HG03064 (cell line): ENCODE results near the gene KYNU.

Experiments used
- ATAC-seq: cut with Tn5 transposase; IDR thresholded peaks from one replicate; pipeline ENCODE4 v1.9.1; 2021; ENCODE audit warnings: low read depth; ENCODE audit not compliant: unreplicated experiment

KYNU gene

DNA sequence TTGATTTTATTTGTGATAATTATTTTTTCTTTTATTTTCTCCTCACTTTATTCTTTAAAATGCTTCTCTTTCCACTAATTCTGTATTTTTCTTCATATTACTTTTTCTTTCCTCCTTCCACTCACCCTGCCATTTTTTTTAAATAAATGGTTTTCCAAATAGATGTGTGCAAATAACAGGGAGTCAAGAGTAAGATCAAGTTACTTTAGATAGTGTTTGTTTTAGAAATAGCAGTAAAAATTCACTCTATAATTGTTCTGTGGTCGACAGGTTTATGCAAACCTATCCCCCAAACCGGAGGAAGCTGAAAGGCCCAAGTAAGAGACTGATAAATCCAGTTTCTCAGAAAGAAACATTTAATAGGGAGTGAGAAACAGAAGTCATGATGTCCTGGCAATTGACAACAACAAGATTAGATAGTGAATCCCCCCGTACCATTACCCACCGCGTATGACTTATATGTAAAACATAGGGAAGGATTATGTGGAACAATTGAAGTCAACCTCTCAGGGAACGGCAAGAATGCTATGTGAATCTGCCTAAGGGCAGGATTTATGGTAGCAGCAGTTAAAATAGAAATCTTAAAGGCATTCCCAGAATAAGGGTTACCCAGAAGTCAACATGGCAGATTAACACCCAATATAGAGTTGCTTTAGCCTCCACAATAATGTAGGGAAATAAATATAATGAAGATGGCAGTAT lies 75.5 kb downstream of the KYNU start:
- no peak for ATAC-seq

DNA sequence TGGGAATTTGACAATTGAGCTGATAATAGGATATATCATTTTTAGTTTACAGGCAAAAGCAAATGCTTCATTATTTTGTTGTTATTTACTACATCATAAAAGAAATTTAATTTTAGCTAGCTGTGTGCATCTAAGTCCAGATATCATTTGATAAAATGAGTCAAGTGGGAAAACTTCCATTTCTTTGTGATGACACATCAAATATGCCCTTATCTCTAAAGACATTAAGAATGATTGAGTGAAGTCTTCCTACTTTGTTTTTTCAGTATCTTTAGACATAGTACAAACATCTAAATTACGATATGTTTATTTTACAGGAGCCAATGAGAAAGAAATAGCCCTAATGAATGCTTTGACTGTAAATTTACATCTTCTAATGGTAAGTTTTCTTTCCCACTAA lies 77.0 kb downstream of the KYNU start:
- no peak for ATAC-seq

- no peak for ATAC-seq
Observed at GRCh38 chr2:142957144-142957543, 79.7 kb downstream of the KYNU start.

- no peak for ATAC-seq
Observed at GRCh38 chr2:142961202-142961601, 83.7 kb downstream of the KYNU start.

DNA sequence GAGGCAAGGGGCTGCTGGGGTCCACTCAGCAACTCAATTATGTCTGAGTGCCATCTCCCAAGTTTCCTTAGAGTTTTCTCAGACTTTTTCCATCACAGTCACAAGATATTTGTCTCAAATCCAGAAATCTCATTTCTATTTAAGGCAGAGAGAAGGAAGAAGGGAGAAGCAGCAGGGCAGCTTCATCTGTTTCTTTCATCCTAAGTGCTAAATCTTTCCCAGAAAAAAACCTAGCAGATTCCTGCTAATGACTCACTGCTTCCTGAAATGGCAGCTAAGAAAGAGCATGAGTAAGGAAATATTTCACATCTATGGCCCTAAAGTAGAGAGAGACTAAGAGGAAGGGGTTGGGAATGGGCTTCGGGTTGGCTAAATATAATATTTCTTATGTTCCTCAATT lies 88.0 kb downstream of the KYNU start:
- ATAC-seq = no peak

GRCh38 chr2:142966284-142966683 lies 88.8 kb downstream of the KYNU start:
- no peak for ATAC-seq

DNA sequence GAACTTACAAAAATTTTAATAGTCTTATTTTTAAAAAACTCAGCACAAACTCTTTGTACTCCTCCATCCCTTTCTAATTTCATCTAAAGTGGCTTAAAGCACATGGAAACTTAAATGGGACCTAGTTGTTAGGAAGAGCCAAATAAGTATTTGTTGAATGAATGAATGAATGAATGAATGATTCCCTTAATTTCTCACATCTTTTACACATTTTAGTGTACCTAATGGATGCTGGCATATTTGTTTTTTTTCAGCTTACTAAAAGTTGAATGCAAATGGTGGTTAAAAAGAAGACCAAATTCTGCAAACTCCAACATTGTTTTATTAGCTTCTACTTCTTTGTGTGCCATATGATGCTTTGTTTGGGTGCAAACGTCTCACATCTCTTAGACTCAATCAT lies 89.6 kb downstream of the KYNU start:
- ATAC-seq = no peak

- no peak for ATAC-seq
Observed at GRCh38 chr2:142973160-142973821, 95.8 kb downstream of the KYNU start.

DNA sequence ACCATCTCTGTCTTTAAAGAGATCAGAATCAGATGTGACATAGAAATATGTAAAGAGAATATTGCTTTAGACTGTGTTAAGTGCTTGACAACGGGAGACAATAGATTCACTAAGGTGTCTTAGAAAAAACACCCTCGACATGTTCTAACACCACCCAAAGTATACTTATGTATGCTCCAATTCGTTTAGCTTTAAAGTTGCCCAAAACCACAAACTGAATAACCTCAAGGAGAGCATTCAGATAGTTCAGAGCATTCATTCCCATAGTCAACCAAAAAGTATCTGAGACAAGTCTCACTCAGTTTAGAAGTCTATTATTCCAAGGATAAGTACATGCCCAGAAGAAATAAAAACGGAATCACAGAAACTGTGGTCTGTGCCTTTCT lies 96.4 kb downstream of the KYNU start:
- no peak for ATAC-seq

DNA sequence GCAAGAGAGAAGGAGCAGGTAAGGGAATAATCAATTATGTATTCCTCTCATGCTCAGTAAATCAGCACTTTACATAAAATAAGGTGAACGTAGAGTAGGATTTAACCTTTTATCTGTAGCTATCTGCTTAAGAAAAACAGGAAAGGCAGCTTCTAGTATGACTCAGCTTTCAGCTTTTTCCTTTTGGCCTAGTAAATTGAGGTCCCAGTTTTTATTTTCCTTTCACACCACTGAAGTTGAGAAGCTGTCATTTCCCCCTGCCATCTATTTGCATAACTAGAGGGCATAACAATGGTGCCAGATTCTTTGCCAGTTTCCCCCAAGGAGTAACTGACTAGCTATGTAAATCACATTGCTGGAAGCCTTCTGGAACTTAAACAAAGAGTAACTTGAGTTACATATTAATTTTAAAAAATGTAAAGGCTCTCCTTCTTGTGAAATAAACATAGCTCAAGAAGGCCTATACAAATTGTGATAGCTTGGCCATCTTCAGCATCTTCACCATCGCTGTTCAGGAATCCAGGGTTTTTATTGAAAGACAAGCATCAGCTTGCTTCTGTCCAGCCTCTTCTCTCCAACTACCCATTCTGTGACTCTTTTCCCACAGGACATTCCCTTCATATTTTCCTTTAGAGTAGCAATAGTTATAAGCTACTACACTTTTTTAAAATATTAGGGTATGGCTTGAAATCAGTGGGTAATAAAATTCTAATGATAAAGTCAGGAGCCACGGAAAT lies 97.0 kb downstream of the KYNU start:
- no peak for ATAC-seq

GRCh38 chr2:142975239-142975638 lies 97.8 kb downstream of the KYNU start:
- no peak for ATAC-seq

- no peak for ATAC-seq
Observed at GRCh38 chr2:142980246-142981068, 103.0 kb downstream of the KYNU start.

- no peak for ATAC-seq
Observed at GRCh38 chr2:142981069-142981378, 103.6 kb downstream of the KYNU start.

- ATAC-seq = no peak
Observed at GRCh38 chr2:142981756-142982155, 104.3 kb downstream of the KYNU start.

- peak; percentile 58 for ATAC-seq
Observed at GRCh38 chr2:142983174-142983573, 105.7 kb downstream of the KYNU start.

GRCh38 chr2:142984657-142985056 lies 107.2 kb downstream of the KYNU start:
- no peak for ATAC-seq

GRCh38 chr2:142987044-142987443 lies 109.6 kb downstream of the KYNU start:
- no peak for ATAC-seq

DNA sequence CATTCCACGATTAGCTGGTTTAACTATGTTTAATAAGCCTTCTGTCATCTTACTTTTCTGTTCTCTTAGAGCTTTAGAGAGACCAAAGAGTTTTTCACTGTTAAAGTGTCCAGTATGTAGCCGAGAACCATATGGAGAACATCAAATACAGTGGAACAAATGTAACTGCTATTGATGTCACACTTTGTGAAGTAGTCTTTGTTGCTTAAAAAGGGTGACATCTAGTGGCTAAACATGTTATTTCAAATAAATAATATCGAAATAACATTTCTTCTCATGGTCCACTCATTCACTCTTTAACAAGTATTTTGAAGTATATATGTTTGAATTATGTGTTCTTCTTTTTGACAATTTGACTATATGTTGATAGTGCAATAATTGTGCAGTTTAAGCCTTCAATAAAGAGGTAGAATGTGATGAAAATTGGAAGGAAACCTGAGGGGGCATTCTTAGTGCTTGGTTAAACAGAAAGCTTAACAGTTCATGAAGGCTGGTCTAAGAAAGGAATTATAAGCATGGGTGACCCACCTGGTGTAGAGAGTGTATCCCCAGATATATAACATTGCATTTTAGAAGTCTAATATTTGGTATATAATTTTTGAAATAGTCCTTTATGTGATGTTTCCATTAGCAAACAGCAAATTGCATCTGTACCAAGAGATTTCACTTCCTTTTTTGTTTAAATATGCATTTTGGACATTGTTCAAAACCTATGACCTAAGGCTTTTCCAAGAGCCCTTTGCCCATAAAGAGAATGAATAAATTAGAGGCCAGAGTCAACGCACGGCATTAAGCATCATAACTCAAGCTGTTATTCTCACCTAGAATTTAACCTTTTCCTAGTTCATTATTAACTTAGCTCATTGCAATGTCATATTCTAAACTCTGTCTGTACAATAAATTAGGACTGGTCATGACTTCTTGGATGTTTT lies 112.1 kb downstream of the KYNU start:
- ATAC-seq = peak; percentile 84

- no peak for ATAC-seq
Observed at GRCh38 chr2:142991295-142991694, 113.8 kb downstream of the KYNU start.

GRCh38 chr2:142992840-142993239 lies 115.4 kb downstream of the KYNU start:
- no peak for ATAC-seq
